HEK293 (cell line): ENCODE measurements around the gene IL6R.
"Not testable (repeated sequence)": the region's sequence is repeated elsewhere in the genome, so short reads cannot be mapped to it uniquely, and the experiment has no call there.

ENCODE experiments used
- CTCF ChIA-PET: fragments of 350-600 bp; formaldehyde crosslinking; extraction: SDS; loops from one replicate; lab custom pipeline; 2021; ENCODE audit warnings: antibody characterized with exemption; lab: Yijun Ruan, JAX
- POLR2A ChIA-PET: fragments of 300-600 bp; formaldehyde crosslinking; extraction: SDS; loops from one replicate; lab custom pipeline; 2020; ENCODE audit warnings: antibody characterized with exemption, inconsistent platforms; lab: Yijun Ruan, JAX
- H3K27ac ChIP-seq: fragments of 200-500 bp; sonication (Bioruptor generic); 2 replicates; pipeline ENCODE4 v1.5.1; 2014; ENCODE audit warnings: low read depth, low read length, control low read depth, inconsistent platforms; ENCODE audit errors: extremely low read depth
- H3K36me3 ChIP-seq, 2 experiments: fragments of 200-500 bp in 1 of 2; sonication (Bioruptor generic) in 1 of 2; 1 replicate in 1 of 2; 2 replicates in 1 of 2; pipeline ENCODE4 v1.5.1; 2014 to 2017; ENCODE audit warnings: inconsistent platforms in 2 of 2, low read length in 2 of 2; ENCODE audit not compliant: control insufficient read depth in 2 of 2, insufficient read depth in 1 of 2
- H3K4me1 ChIP-seq: fragments of 200-500 bp; sonication (Bioruptor generic); 2 replicates; pipeline ENCODE4 v1.5.1; 2014; ENCODE audit warnings: mild to moderate bottlenecking, low read length, inconsistent platforms; ENCODE audit not compliant: control insufficient read depth, insufficient read depth
- H3K4me3 ChIP-seq: 2 replicates; pipeline ENCODE4 v1.5.1; 2011; ENCODE audit warnings: low read depth, mild to moderate bottlenecking, control low read depth, low read length, moderate library complexity
- H3K9me3 ChIP-seq: fragments of 200-500 bp; sonication (Bioruptor generic); 2 replicates; pipeline ENCODE4 v1.5.1; 2014; ENCODE audit warnings: low read depth, low read length, inconsistent platforms; ENCODE audit not compliant: control insufficient read depth, insufficient read depth
- EGR2 ChIP-seq: fragments of 450-650 bp; formaldehyde crosslinking; IDR thresholded peaks from 2 replicates; pipeline ENCODE4 v1.5.1; 2016; ENCODE audit warnings: low read depth, missing biosample characterization, missing genetic modification characterization
- FEZF1 ChIP-seq: fragments of 450-650 bp; formaldehyde crosslinking; IDR thresholded peaks from 2 replicates; pipeline ENCODE4 v1.5.1; 2016; ENCODE audit warnings: missing biosample characterization, missing genetic modification characterization
- GLIS1 ChIP-seq: fragments of 450-650 bp; formaldehyde crosslinking; IDR thresholded peaks from 2 replicates; pipeline ENCODE4 v1.5.1; 2016; ENCODE audit warnings: missing biosample characterization, missing genetic modification characterization
- SP7 ChIP-seq: fragments of 450-650 bp; formaldehyde crosslinking; IDR thresholded peaks from 2 replicates; pipeline ENCODE4 v1.5.1; 2016; ENCODE audit warnings: missing biosample characterization, missing genetic modification characterization
- ZEB2 ChIP-seq: fragments of 450-650 bp; formaldehyde crosslinking; IDR thresholded peaks from 2 replicates; pipeline ENCODE4 v1.5.1; 2016; ENCODE audit warnings: missing biosample characterization, missing genetic modification characterization
- ZFHX2 ChIP-seq: fragments of 450-650 bp; formaldehyde crosslinking; conservative IDR thresholded peaks from 2 replicates; pipeline ENCODE4 v1.5.1; 2016; ENCODE audit warnings: missing biosample characterization, missing genetic modification characterization
- ZFP3 ChIP-seq: fragments of 450-650 bp; formaldehyde crosslinking; IDR thresholded peaks from 2 replicates; pipeline ENCODE4 v1.5.1; 2016; ENCODE audit warnings: low read depth, missing biosample characterization, missing genetic modification characterization
- ZIC2 ChIP-seq: fragments of 450-650 bp; formaldehyde crosslinking; IDR thresholded peaks from 2 replicates; pipeline ENCODE4 v1.5.1; 2016; ENCODE audit warnings: missing biosample characterization, missing genetic modification characterization
- ZNF132 ChIP-seq: fragments of 450-650 bp; formaldehyde crosslinking; IDR thresholded peaks from 2 replicates; pipeline ENCODE4 v1.5.1; 2017; ENCODE audit warnings: missing biosample characterization, missing genetic modification characterization, borderline replicate concordance
- ZNF19 ChIP-seq: fragments of 450-650 bp; formaldehyde crosslinking; IDR thresholded peaks from 2 replicates; pipeline ENCODE4; 2016; ENCODE audit warnings: missing biosample characterization, missing genetic modification characterization, low read depth
- ZNF2 ChIP-seq: fragments of 450-650 bp; formaldehyde crosslinking; IDR thresholded peaks from 2 replicates; pipeline ENCODE4 v1.5.1; 2016; ENCODE audit warnings: missing biosample characterization, missing genetic modification characterization
- ZNF23 ChIP-seq: fragments of 450-650 bp; formaldehyde crosslinking; IDR thresholded peaks from 2 replicates; pipeline ENCODE4 v1.5.1; 2016; ENCODE audit warnings: missing biosample characterization, missing genetic modification characterization, borderline replicate concordance
- ZNF354C ChIP-seq: fragments of 450-650 bp; formaldehyde crosslinking; IDR thresholded peaks from 2 replicates; pipeline ENCODE4 v1.5.1; 2016; ENCODE audit warnings: missing biosample characterization, missing genetic modification characterization, low read depth, borderline replicate concordance
- ZNF530 ChIP-seq: fragments of 450-650 bp; formaldehyde crosslinking; IDR thresholded peaks from 2 replicates; pipeline ENCODE4 v1.5.1; 2016; ENCODE audit warnings: low read depth, missing biosample characterization, missing genetic modification characterization
- ZNF544 ChIP-seq: fragments of 450-650 bp; formaldehyde crosslinking; IDR thresholded peaks from 2 replicates; pipeline ENCODE4 v1.5.0; 2017; ENCODE audit warnings: missing biosample characterization, missing genetic modification characterization
- ZNF561 ChIP-seq: fragments of 450-650 bp; IDR thresholded peaks from 2 replicates; pipeline ENCODE4 v1.5.1; 2018; ENCODE audit warnings: missing biosample characterization, missing genetic modification characterization, borderline replicate concordance
- ZNF629 ChIP-seq: fragments of 450-650 bp; formaldehyde crosslinking; IDR thresholded peaks from 2 replicates; pipeline ENCODE4 v1.5.1; 2017; ENCODE audit warnings: missing biosample characterization, missing genetic modification characterization
- ZNF777 ChIP-seq: fragments of 450-650 bp; formaldehyde crosslinking; IDR thresholded peaks from 2 replicates; pipeline ENCODE4 v1.5.1; 2017; ENCODE audit warnings: missing biosample characterization, missing genetic modification characterization, borderline replicate concordance
- ZSCAN4 ChIP-seq: fragments of 450-650 bp; formaldehyde crosslinking; IDR thresholded peaks from 2 replicates; pipeline ENCODE4 v1.5.1; 2017; ENCODE audit warnings: missing biosample characterization, missing genetic modification characterization
- TF ChIP-seq, protein P1 (sequence below): fragments of 450-650 bp; formaldehyde crosslinking; IDR thresholded peaks from 2 replicates; pipeline ENCODE4 v1.5.1; 2016; ENCODE audit warnings: missing biosample characterization, missing genetic modification characterization
- TF ChIP-seq, protein P2 (sequence below): sonication (generic); formaldehyde crosslinking; IDR thresholded peaks from 2 replicates; pipeline ENCODE4 v1.8.1; 2022; ENCODE audit warnings: mild to moderate bottlenecking, moderate library complexity, missing genetic modification reagents

Gene IL6R

DNA sequence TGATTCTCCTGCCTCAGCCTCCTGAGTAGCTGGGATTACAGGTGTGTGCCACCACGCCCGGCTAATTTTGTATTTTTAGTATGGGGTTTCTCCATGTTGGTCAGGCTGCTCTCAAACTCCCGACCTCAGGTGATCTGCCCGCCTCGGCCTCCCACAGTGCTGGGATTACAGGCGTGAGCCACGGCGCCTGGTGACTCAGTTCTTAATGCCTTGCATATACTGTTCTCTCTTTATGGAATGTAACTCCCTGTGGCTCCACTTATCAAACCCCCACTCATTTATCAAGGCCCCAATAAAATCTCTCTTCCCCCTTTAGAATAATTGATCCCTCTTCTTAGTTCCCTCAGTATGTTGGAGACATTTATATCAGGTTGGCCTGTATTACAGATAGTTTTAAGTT is 16.9 kb downstream of the IL6R start:
- CTCF ChIA-PET, result interaction anchor here (0.6 to 0.8 kb wide), 3 partner anchors 11 to 187 kb away, joined by 3 to 4 read pairs (median 3); no protein-coding TSS in a partner anchor
- H3K36me3 ChIP-seq, H3K27ac ChIP-seq, POLR2A ChIA-PET, H3K4me3 ChIP-seq, H3K9me3 ChIP-seq: not testable (repeated sequence)
- peaks cover 21% of the 10 kb centered on the region for H3K4me1 ChIP-seq
- TF ChIP-seq ZFHX2, result peak; percentile 43; the same call in 1 of the 2 replicates
- TF ChIP-seq SP7 (tag by site-specific recombination), result 0 out of 2 replicates have a peak, but pooled peaks have one; percentile 28
- TF ChIP-seq ZNF629 (tag by site-specific recombination), result 0 out of 2 replicates have a peak, but pooled peaks have one; percentile 22
- TF ChIP-seq GLIS1 (tag by site-specific recombination), result peak; percentile 77
- peak; percentile 56 for TF ChIP-seq ZIC2
- peak; percentile 68 for TF ChIP-seq EGR2 (tag by site-specific recombination)
- TF ChIP-seq, protein P1, sequence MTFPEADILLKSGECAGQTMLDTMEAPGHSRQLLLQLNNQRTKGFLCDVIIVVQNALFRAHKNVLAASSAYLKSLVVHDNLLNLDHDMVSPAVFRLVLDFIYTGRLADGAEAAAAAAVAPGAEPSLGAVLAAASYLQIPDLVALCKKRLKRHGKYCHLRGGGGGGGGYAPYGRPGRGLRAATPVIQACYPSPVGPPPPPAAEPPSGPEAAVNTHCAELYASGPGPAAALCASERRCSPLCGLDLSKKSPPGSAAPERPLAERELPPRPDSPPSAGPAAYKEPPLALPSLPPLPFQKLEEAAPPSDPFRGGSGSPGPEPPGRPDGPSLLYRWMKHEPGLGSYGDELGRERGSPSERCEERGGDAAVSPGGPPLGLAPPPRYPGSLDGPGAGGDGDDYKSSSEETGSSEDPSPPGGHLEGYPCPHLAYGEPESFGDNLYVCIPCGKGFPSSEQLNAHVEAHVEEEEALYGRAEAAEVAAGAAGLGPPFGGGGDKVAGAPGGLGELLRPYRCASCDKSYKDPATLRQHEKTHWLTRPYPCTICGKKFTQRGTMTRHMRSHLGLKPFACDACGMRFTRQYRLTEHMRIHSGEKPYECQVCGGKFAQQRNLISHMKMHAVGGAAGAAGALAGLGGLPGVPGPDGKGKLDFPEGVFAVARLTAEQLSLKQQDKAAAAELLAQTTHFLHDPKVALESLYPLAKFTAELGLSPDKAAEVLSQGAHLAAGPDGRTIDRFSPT (tag by site-specific recombination), result peak; percentile 9; the same call in 1 of the 2 replicates

DNA sequence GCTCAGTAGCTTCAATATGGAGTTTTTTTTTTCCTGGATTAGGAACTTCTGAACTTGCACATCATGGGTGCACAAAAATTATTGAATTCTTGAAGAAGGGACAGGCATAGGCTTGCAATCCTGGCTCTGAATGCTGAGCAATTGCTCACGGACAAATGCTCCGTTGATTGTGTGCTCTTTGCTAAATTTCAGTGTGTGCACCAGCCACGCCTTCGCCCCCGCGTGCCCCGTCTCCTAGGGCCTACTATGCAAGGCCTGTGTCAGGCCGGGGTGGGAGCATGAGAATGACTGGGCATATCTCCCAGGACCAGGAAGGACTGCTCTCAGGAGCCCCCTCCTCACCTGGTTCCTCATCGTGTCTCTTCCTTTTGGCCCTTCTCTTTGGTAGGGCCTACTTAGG is 17.4 kb downstream of the IL6R start:
- no peaks in the 10 kb centered on the region for H3K36me3 ChIP-seq
- ChIA-PET CTCF (interaction anchor here (0.6 to 1.3 kb wide), 3 partner anchors 57 to 186 kb away, joined by 3 read pairs; no protein-coding TSS in a partner anchor), POLR2A (no interaction called here)
- TF ChIP-seq ZNF132 (tag by site-specific recombination) (no peak), ZSCAN4 (tag by site-specific recombination) (peak; percentile 61), ZNF23 (tag by site-specific recombination) (no peak), ZNF354C (no peak)
- no peak overlapping the region for H3K27ac ChIP-seq
- no peak overlapping the region for H3K4me3 ChIP-seq
- H3K9me3 ChIP-seq, result no peaks in the 10 kb centered on the region
- peaks cover 21% of the 10 kb centered on the region for H3K4me1 ChIP-seq

- H3K9me3 ChIP-seq, result no peaks in the 10 kb centered on the region
- ChIA-PET POLR2A (no interaction called here), CTCF (interaction anchor here (1.3 kb wide), 1 partner anchor 56 kb away, joined by 3 read pairs; no protein-coding TSS in a partner anchor)
- H3K27ac ChIP-seq, result no peak overlapping the region
- H3K4me1 ChIP-seq, result peaks cover 16% of the 10 kb centered on the region
- no peak overlapping the region for H3K4me3 ChIP-seq
- no peaks in the 10 kb centered on the region for H3K36me3 ChIP-seq
- TF ChIP-seq ZFP3 (no peak), ZNF561 (tag by site-specific recombination) (no peak), ZFHX2 (peak; percentile 68), ZEB2 (tag by site-specific recombination) (no peak), ZNF19 (tag by site-specific recombination) (no peak), EGR2 (tag by site-specific recombination) (peak; percentile 52), ZNF530 (tag by site-specific recombination) (no peak), FEZF1 (tag by site-specific recombination) (no peak), ZNF777 (tag by site-specific recombination) (no peak), ZNF2 (tag by site-specific recombination) (no peak), ZNF544 (tag by site-specific recombination) (no peak)
- TF ChIP-seq, protein P2, sequence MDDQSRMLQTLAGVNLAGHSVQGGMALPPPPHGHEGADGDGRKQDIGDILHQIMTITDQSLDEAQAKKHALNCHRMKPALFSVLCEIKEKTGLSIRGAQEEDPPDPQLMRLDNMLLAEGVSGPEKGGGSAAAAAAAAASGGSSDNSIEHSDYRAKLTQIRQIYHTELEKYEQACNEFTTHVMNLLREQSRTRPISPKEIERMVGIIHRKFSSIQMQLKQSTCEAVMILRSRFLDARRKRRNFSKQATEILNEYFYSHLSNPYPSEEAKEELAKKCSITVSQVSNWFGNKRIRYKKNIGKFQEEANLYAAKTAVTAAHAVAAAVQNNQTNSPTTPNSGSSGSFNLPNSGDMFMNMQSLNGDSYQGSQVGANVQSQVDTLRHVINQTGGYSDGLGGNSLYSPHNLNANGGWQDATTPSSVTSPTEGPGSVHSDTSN (CRISPR knock-in tag), result no peak
These were observed 18.3 kb downstream of the IL6R start for GRCh38 chr1:154423304-154423987.
